K562 treated with DMSO at 1 percent for 4 hours (cell line): ENCODE measurements around the gene TCF7L2. TPM values are rescaled to one million over a fixed set of nuclear protein-coding genes. Genes with fewer than 3 reads are reported as not detected.

Experiments
- total RNA-seq: library from RNA; unstranded; fragments of 300-600 nt; gene quantifications from 2 replicates; pipeline ENCODE4 v1.2.3, GENCODE V29; 2022; ENCODE audit not compliant: insufficient read depth

Gene TCF7L2
- 2.9 TPM in 2 replicates for total RNA-seq

DNA sequence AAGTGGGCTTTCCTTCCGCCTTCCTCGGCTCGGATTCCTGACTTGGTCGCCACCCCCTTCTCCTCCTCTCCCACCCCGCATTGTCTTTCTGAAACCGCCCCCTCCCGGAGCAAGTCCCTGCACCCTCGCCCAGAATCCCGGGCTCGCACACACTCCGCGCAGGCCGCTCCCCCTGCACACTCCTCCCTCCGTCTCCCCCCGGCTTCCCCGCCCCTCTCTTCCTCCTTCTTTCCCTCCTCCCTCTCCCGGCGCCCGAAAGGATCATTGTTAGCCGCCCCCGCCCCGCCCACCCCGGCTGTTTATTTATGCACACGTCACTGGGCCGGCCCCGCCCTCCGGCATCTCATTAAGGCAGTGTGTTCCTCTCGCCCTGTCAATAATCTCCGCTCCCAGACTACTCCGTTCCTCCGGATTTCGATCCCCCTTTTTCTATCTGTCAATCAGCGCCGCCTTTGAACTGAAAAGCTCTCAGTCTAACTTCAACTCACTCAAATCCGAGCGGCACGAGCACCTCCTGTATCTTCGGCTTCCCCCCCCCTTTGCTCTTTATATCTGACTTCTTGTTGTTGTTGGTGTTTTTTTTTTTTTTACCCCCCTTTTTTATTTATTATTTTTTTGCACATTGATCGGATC, at the start of gene TCF7L2:
TSS of gene TCF7L2 (plus strand) at position 373 of the 633 bp plus-strand sequence. CDS start 510 bp downstream, outside the sequence.

